ENCODE measurements around the gene NKD1.

The NKD1 gene

GRCh38 chr16:50609471-50609870 lies 61.3 kb downstream of the NKD1 start:
- TF ChIP-seq EZH2phosphoT487 (IDR thresholded peaks at IDR 0.05; ENCODE audit: borderline replicate concordance): no peak
- no peak for TF ChIP-seq CTCF (conservative IDR thresholded peaks at IDR 0.05; ENCODE audit: low read length)
- Histone ChIP-seq H3K4me1 (ENCODE audit: insufficient read depth, low read length, poor library complexity, severe bottlenecking) (no peaks in the 10 kb centered on the region), H3F3A (ENCODE audit: low read depth) (no peaks in the 10 kb centered on the region), H2AFZ (ENCODE audit: low read length) (no peak overlapping the region), H3K9me3 (ENCODE audit: insufficient read depth, low read depth, low read length) (no peaks in the 10 kb centered on the region), H3K4me2 (ENCODE audit: low read depth, low read length, poor library complexity, severe bottlenecking) (no peak overlapping the region), H3K9ac (ENCODE audit: low read depth, low read length, poor library complexity, severe bottlenecking) (no peak overlapping the region), H3K27me3 (ENCODE audit: insufficient read depth, low read length, poor library complexity, severe bottlenecking) (no peaks in the 10 kb centered on the region), H3K9me2 (replicated peaks; ENCODE audit: low read depth, low read length) (no peaks in the 10 kb centered on the region), H3K4me3 (ENCODE audit: low read length, poor library complexity, severe bottlenecking) (no peak overlapping the region), H4K20me1 (ENCODE audit: insufficient read depth, low read length, poor library complexity, severe bottlenecking) (no peaks in the 10 kb centered on the region), H3K79me2 (ENCODE audit: insufficient read depth, low read length) (no peaks in the 10 kb centered on the region), H3K36me3 (ENCODE audit: insufficient read depth, low read length) (no peaks in the 10 kb centered on the region)

DNA sequence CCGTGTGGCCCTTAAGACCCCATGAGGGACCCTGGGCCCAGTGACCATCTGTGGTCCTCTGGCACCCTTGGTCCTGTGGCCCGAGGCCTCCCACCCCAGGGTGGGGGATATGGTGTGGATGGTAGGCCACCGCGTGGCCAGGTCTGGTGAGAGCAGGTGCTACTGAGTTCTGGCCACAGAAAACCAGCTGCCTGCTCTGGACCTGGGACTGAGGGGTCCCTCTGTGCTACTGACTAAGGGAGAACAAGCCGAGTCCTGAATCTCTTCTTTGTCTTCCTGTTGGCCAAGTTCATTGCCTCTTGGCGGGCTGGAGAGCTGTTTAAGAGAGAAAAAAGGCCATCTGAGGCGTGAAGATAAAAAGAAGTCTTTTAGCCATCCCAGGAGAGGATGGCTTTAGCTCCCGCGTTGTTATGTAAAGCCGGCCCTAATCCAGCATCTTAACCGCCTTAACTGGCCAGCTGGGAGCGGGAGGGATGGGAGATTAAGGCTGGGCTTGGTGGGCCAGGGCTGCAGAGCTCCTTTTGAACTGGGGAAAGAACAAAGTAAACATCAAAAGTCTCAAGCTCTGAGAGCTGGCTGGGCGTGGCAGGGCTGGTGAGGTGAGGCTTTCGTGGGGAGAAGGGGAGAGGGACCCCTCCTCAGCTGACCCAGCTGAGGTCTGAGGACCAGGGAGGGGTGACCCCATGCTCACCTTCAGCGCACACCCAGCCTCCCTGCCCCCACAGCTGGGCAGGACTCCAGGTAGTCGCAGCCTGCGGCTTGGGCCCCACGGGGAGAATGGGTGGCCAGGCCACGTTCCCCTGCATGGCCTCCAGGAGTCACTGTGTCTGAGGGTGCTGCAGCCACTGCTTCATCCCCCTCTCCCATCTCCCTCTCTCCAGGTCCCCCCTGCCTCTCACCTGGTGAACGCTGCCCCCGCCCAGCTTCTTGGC lies 62.4 kb downstream of the NKD1 start:
- Histone ChIP-seq H3K36me3 (ENCODE audit: insufficient read depth, low read length) (no peaks in the 10 kb centered on the region), H3K9me3 (ENCODE audit: insufficient read depth, low read depth, low read length) (no peaks in the 10 kb centered on the region), H3K79me2 (ENCODE audit: insufficient read depth, low read length) (no peaks in the 10 kb centered on the region), H3F3A (ENCODE audit: low read depth) (no peaks in the 10 kb centered on the region), H3K27me3 (ENCODE audit: insufficient read depth, low read length, poor library complexity, severe bottlenecking) (no peaks in the 10 kb centered on the region), H3K9ac (ENCODE audit: low read depth, low read length, poor library complexity, severe bottlenecking) (no peak overlapping the region), H3K4me3 (ENCODE audit: low read length, poor library complexity, severe bottlenecking) (no peak overlapping the region), H3K9me2 (replicated peaks; ENCODE audit: low read depth, low read length) (no peaks in the 10 kb centered on the region), H3K4me2 (ENCODE audit: low read depth, low read length, poor library complexity, severe bottlenecking) (no peak overlapping the region), H2AFZ (ENCODE audit: low read length) (no peak overlapping the region), H3K4me1 (ENCODE audit: insufficient read depth, low read length, poor library complexity, severe bottlenecking) (no peaks in the 10 kb centered on the region), H4K20me1 (ENCODE audit: insufficient read depth, low read length, poor library complexity, severe bottlenecking) (no peaks in the 10 kb centered on the region)
- no peak for TF ChIP-seq CTCF (conservative IDR thresholded peaks at IDR 0.05; ENCODE audit: low read length)
- TF ChIP-seq EZH2phosphoT487 (IDR thresholded peaks at IDR 0.05; ENCODE audit: borderline replicate concordance): no peak

DNA sequence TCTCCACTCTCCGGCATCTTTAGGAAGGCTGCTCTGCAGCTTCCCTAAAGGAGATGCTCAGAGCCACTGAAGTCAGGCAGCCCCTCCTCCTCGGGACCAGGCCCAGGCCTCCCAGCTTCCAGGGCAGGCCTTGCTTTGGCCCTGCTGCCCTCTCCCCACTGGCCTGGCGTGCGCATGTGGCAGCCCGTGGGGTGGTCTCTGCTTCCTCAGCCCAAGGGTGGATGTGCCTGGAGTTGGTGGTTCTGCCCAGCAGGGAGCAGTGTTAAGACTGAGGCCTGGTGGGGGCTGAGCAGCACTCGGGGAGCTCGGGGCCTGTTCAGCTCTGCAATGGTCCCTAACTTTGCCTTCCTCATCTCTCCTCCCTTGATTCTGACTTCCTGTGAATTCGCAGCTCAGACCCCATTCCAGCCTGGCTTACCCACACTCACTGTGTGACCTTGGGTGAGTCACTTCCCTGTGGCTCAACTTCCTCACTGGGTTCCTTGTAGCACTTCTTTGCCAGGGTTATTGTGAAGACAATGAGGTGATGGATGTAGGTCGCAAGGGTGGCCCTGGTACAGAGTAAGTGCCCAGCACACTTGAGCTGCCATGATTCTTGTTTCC lies 63.2 kb downstream of the NKD1 start:
- TF ChIP-seq CTCF (conservative IDR thresholded peaks at IDR 0.05; ENCODE audit: low read length) (0 out of 2 replicates have a peak, but pooled peaks have one; percentile 27), EZH2phosphoT487 (IDR thresholded peaks at IDR 0.05; ENCODE audit: borderline replicate concordance) (no peak)
- Histone ChIP-seq H3K4me3 (ENCODE audit: low read length, poor library complexity, severe bottlenecking) (no peak overlapping the region), H3F3A (ENCODE audit: low read depth) (no peaks in the 10 kb centered on the region), H3K79me2 (ENCODE audit: insufficient read depth, low read length) (no peaks in the 10 kb centered on the region), H2AFZ (ENCODE audit: low read length) (no peak overlapping the region), H4K20me1 (ENCODE audit: insufficient read depth, low read length, poor library complexity, severe bottlenecking) (no peaks in the 10 kb centered on the region), H3K9me3 (ENCODE audit: insufficient read depth, low read depth, low read length) (no peaks in the 10 kb centered on the region), H3K9ac (ENCODE audit: low read depth, low read length, poor library complexity, severe bottlenecking) (no peak overlapping the region), H3K9me2 (replicated peaks; ENCODE audit: low read depth, low read length) (no peaks in the 10 kb centered on the region), H3K36me3 (ENCODE audit: insufficient read depth, low read length) (no peaks in the 10 kb centered on the region), H3K27me3 (ENCODE audit: insufficient read depth, low read length, poor library complexity, severe bottlenecking) (no peaks in the 10 kb centered on the region), H3K4me2 (ENCODE audit: low read depth, low read length, poor library complexity, severe bottlenecking) (no peak overlapping the region), H3K4me1 (ENCODE audit: insufficient read depth, low read length, poor library complexity, severe bottlenecking) (no peaks in the 10 kb centered on the region)

Data from Loucy (cell line).